GM12878 (cell line): ENCODE data around the gene KIAA1671. TPM values are rescaled to one million over a fixed set of nuclear protein-coding genes. Genes with fewer than 3 reads are reported as not detected.

ENCODE experiments used
- ATAC-seq: fragments of 200-7000 bp; cut with Tn5 transposase; 3 replicates; pipeline ENCODE4 v1.9.1; 2020; ENCODE audit warnings: mild to moderate bottlenecking, moderate library complexity
- BruUV-seq: library from RNA; stranded (reverse); fragments of 400-500 nt; replicated peaks from 2 replicates; lab custom pipeline; 2021; lab: Mats Ljungman, UMichigan
- CTCF ChIA-PET: fragments of 300-600 bp; sonication (Branson Sonifier 250); formaldehyde crosslinking; extraction: SDS; loops from one replicate; lab custom pipeline; 2021; ENCODE audit warnings: inconsistent platforms; lab: Yijun Ruan, JAX
- POLR2A ChIA-PET: fragments of 350-600 bp; formaldehyde crosslinking; extraction: SDS; loops from one replicate; lab custom pipeline; 2021; ENCODE audit warnings: inconsistent platforms; lab: Charles Lee
- RAD21 ChIA-PET: fragments of 300-600 bp; sonication (Branson Sonifier 250); formaldehyde crosslinking; loops from one replicate; lab custom pipeline; 2023; ENCODE audit warnings: antibody characterized with exemption; ENCODE audit not compliant: unreplicated experiment; lab: Charles Lee
- SMC1A ChIA-PET: fragments of 300-600 bp; sonication (Branson Sonifier 250); formaldehyde crosslinking; loops from one replicate; lab custom pipeline; 2023; ENCODE audit not compliant: unreplicated experiment, uncharacterized antibody; lab: Charles Lee
- DNase-seq: peaks from one replicate; pipeline ENCODE4 v3.0.0-alpha.2; 2011; ENCODE audit warnings: low read depth, low spot score
- FAIRE-seq: peaks from 3 replicates; lab custom pipeline; 2011; peaks lifted over from hg19 to GRCh38; lab: Jason Lieb, UNC
- H2AFZ ChIP-seq: 2 replicates; pipeline ENCODE4 v1.6.0; 2011; ENCODE audit warnings: low read depth, low read length, control low read depth; ENCODE audit not compliant: control insufficient read depth
- H3K27ac ChIP-seq: 2 replicates; pipeline ENCODE4 v1.5.1; 2011; ENCODE audit warnings: control low read depth; ENCODE audit not compliant: control insufficient read depth, insufficient read depth
- H3K27me3 ChIP-seq, 2 experiments: replicated peaks in 1 of 2; 2 replicates each; pipeline versions ENCODE4 v1.6.0 to v1.6.1; 2011; ENCODE audit warnings: low read length in 1 of 2; ENCODE audit not compliant: control insufficient read depth in 2 of 2, insufficient read depth in 2 of 2
- H3K36me3 ChIP-seq, 2 experiments: 2 replicates each; pipeline ENCODE4 v1.5.1; 2011; ENCODE audit warnings: low read length in 1 of 2; ENCODE audit not compliant: control insufficient read depth in 2 of 2, insufficient read depth in 2 of 2
- H3K4me1 ChIP-seq: 2 replicates; pipeline ENCODE4 v1.6.1; 2011; ENCODE audit warnings: mild to moderate bottlenecking, low read length, moderate library complexity, mixed read lengths; ENCODE audit not compliant: control insufficient read depth, insufficient read depth
- H3K4me2 ChIP-seq: 2 replicates; pipeline ENCODE4 v1.6.0; 2011; ENCODE audit warnings: control low read depth; ENCODE audit not compliant: control insufficient read depth, insufficient read depth
- H3K4me3 ChIP-seq: fragments of 200-600 bp; sonication (generic); 2 replicates; pipeline ENCODE4 v1.5.1; 2016
- H3K79me2 ChIP-seq: 2 replicates; pipeline ENCODE4 v1.6.0; 2011; ENCODE audit warnings: low read length; ENCODE audit not compliant: control insufficient read depth, insufficient read depth
- H3K9ac ChIP-seq: 2 replicates; pipeline ENCODE4 v1.8.0; 2011; ENCODE audit warnings: low read length, control low read depth, mixed read lengths; ENCODE audit not compliant: control insufficient read depth, insufficient read depth
- H3K9me3 ChIP-seq: replicated peaks from 3 replicates; pipeline ENCODE4 v1.5.1; 2011; ENCODE audit warnings: mild to moderate bottlenecking, low read length; ENCODE audit not compliant: control insufficient read depth, insufficient read depth
- H4K20me1 ChIP-seq: 2 replicates; pipeline ENCODE4 v1.6.0; 2011; ENCODE audit not compliant: control insufficient read depth, insufficient read depth
- GABPA ChIP-seq: IDR thresholded peaks from 2 replicates; pipeline ENCODE4 v1.6.1; 2014; ENCODE audit warnings: antibody characterized with exemption, low read depth, mild to moderate bottlenecking, inconsistent platforms
- JUND ChIP-seq: IDR thresholded peaks from 2 replicates; pipeline ENCODE4 v1.6.1; 2012; ENCODE audit warnings: low read depth, mild to moderate bottlenecking, low read length, improper control_type of control experiment, moderate library complexity
- MTA3 ChIP-seq: IDR thresholded peaks from 2 replicates; pipeline ENCODE4 v1.6.1; 2012; ENCODE audit warnings: low read length, inconsistent platforms, borderline replicate concordance
- NBN ChIP-seq: fragments of 450-650 bp; IDR thresholded peaks from 2 replicates; pipeline ENCODE4 v1.6.1; 2016
- PML ChIP-seq: IDR thresholded peaks from 2 replicates; pipeline ENCODE4 v1.6.1; 2012; ENCODE audit warnings: low read length, inconsistent platforms
- SMARCA5 ChIP-seq: fragments of 450-650 bp; IDR thresholded peaks from 2 replicates; pipeline ENCODE4 v1.6.1; 2017; ENCODE audit warnings: mild to moderate bottlenecking
- WGBS: methylation state at CpG from one replicate; pipeline ENCODE4 v1.1.6; 2016; ENCODE audit warnings: low lambda C conversion rate; ENCODE audit not compliant: insufficient replicate concordance, insufficient coverage; ENCODE audit errors: missing lambda C conversion rate; 5-methylcytosine and 5-hydroxymethylcytosine counted together
- in situ Hi-C: fragments of 300-500 bp; cut with MboI; formaldehyde crosslinking; loops from 9 replicates; pipeline ENCODE4 v1.14.3; 2018; ENCODE audit warnings: mixed read lengths
- intact Hi-C: fragments of 100-400 bp; cut with micrococcal nuclease; formaldehyde crosslinking; loops from one replicate; pipeline ENCODE4 v1.14.2; 2022; ENCODE audit not compliant: unreplicated experiment
- polyA plus RNA-seq, 11 experiments: library from polyadenylated mRNA; depleted of rRNA in 4 of 11; unstranded in 6 of 11; stranded (reverse) in 5 of 11; fragments of >200 nt; fragmentation: Nextera tagmentation in 4 of 11; fragmentation: Illumina TruSeq in 1 of 11; extraction: Ambion mirVana in 4 of 11; extraction: Trizol in 1 of 11; gene quantifications; 1 replicate in 1 of 11; 2 replicates in 10 of 11; pipeline versions ENCODE4 v1.2.1 to v1.2.3, GENCODE V29; 2011 to 2016; ENCODE audit warnings: inconsistent platforms in 2 of 11, missing spikeins in 2 of 11, low read depth in 1 of 11
- total RNA-seq, 4 experiments: library from RNA; depleted of rRNA in 3 of 4; stranded (reverse); fragments of >200 nt in 3 of 4; fragmentation: Illumina TruSeq in 1 of 4; extraction: Trizol in 1 of 4; gene quantifications; 2 replicates each; pipeline versions ENCODE4 v1.2.1 to v1.2.3, GENCODE V29; 2013 to 2021
- TF ChIP-seq, protein P1 (sequence below): fragments of 450-650 bp; IDR thresholded peaks from 2 replicates; pipeline ENCODE4 v1.6.1; 2018; ENCODE audit warnings: mild to moderate bottlenecking, low read depth, moderate library complexity; ENCODE audit not compliant: partially characterized antibody
- TF ChIP-seq, protein P2 (sequence below): fragments of 450-650 bp; formaldehyde crosslinking; IDR thresholded peaks from 2 replicates; pipeline ENCODE4 v1.4.0; 2020; ENCODE audit warnings: mild to moderate bottlenecking, moderate library complexity
- TF ChIP-seq, protein P3 (sequence below): IDR thresholded peaks from 2 replicates; pipeline ENCODE4 v1.6.1; 2012; ENCODE audit warnings: low read length, inconsistent platforms
- TF ChIP-seq, protein P4 (sequence below): IDR thresholded peaks from 2 replicates; pipeline ENCODE4 v1.6.1; 2012; ENCODE audit warnings: improper control_type of control experiment, low read depth, low read length; ENCODE audit not compliant: insufficient replicate concordance

Gene KIAA1671
- total and polyA plus RNA-seq, 10 of the 15 experiments (the other 5 are each of a cell fraction or from before 2014, with no cell fraction given) = 0.05 to 2.7 (median 0.33) TPM

DNA sequence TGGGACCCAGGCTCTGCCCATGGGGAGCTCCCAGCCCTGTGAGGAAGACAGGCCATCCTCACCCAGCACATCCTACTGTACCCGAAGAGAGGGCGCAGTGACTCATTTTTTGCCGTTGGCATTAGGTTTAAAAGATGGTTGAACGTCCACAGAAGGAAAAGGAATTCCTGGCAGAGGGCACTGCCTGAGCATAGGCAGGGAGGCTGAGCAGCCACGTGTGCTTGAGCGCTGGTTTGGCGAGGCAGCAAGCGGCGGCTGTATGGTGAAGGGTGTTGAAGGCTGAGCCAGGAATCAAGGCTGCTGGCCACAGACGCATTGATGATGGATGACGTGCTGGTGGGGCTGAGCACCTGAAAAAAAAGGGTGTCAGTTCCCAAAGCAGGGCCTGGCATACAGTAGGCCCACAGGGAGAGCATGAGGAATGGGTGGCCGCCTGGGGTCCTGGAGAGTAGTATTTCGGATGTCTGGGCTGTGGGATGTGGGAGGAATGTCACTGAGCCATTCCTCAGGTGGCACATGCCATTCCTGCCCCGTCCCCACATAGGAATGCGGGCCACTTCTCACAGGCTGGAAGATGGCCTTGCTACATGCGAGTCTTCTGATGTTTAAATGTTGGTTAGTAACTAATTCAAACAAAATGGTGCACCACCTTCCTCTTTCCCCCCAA lies 112.5 kb downstream of the KIAA1671 start:
- no TSS peak for BruUV-seq
- Histone ChIP-seq H3K9ac (no peak overlapping the region), H3K27me3 (no peaks in the 10 kb centered on the region), H3K4me2 (no peak overlapping the region), H3K36me3 (no peaks in the 10 kb centered on the region), H3K79me2 (no peaks in the 10 kb centered on the region), H2AFZ (no peak overlapping the region), H3K27ac (no peak overlapping the region), H3K9me3 (no peaks in the 10 kb centered on the region; the same call in 2 of the 3 replicates), H3K4me1 (peaks cover 5% of the 10 kb centered on the region; the same call in 1 of the 2 replicates), H3K4me3 (no peak overlapping the region), H4K20me1 (no peaks in the 10 kb centered on the region)
- ChIA-PET CTCF (interaction anchor here (0.6 kb wide), 1 partner anchor 37 kb away, joined by 3 read pairs; no protein-coding TSS in a partner anchor), POLR2A (no interaction called here), RAD21 (no interaction called here), SMC1A (interaction anchor here (1.9 kb wide), 1 partner anchor 12 kb away, joined by 5 read pairs; no protein-coding TSS in a partner anchor)
- in situ Hi-C loops = no loop called here
- no peak for FAIRE-seq
- 31% methylated on average over 16 of the region's 16 CpGs for WGBS
- ATAC-seq = no peak
- no peak for DNase-seq
- intact Hi-C loops = no loop called here
- no peak for TF ChIP-seq NBN
- TF ChIP-seq, protein P1, sequence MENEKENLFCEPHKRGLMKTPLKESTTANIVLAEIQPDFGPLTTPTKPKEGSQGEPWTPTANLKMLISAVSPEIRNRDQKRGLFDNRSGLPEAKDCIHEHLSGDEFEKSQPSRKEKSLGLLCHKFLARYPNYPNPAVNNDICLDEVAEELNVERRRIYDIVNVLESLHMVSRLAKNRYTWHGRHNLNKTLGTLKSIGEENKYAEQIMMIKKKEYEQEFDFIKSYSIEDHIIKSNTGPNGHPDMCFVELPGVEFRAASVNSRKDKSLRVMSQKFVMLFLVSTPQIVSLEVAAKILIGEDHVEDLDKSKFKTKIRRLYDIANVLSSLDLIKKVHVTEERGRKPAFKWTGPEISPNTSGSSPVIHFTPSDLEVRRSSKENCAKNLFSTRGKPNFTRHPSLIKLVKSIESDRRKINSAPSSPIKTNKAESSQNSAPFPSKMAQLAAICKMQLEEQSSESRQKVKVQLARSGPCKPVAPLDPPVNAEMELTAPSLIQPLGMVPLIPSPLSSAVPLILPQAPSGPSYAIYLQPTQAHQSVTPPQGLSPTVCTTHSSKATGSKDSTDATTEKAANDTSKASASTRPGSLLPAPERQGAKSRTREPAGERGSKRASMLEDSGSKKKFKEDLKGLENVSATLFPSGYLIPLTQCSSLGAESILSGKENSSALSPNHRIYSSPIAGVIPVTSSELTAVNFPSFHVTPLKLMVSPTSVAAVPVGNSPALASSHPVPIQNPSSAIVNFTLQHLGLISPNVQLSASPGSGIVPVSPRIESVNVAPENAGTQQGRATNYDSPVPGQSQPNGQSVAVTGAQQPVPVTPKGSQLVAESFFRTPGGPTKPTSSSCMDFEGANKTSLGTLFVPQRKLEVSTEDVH = no peak
- no peak for TF ChIP-seq SMARCA5
- no peak for TF ChIP-seq GABPA
- no peak for TF ChIP-seq PML
- TF ChIP-seq, protein P2, sequence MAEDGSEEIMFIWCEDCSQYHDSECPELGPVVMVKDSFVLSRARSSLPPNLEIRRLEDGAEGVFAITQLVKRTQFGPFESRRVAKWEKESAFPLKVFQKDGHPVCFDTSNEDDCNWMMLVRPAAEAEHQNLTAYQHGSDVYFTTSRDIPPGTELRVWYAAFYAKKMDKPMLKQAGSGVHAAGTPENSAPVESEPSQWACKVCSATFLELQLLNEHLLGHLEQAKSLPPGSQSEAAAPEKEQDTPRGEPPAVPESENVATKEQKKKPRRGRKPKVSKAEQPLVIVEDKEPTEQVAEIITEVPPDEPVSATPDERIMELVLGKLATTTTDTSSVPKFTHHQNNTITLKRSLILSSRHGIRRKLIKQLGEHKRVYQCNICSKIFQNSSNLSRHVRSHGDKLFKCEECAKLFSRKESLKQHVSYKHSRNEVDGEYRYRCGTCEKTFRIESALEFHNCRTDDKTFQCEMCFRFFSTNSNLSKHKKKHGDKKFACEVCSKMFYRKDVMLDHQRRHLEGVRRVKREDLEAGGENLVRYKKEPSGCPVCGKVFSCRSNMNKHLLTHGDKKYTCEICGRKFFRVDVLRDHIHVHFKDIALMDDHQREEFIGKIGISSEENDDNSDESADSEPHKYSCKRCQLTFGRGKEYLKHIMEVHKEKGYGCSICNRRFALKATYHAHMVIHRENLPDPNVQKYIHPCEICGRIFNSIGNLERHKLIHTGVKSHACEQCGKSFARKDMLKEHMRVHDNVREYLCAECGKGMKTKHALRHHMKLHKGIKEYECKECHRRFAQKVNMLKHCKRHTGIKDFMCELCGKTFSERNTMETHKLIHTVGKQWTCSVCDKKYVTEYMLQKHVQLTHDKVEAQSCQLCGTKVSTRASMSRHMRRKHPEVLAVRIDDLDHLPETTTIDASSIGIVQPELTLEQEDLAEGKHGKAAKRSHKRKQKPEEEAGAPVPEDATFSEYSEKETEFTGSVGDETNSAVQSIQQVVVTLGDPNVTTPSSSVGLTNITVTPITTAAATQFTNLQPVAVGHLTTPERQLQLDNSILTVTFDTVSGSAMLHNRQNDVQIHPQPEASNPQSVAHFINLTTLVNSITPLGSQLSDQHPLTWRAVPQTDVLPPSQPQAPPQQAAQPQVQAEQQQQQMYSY (CRISPR knock-in tag) = no peak
- no peak for TF ChIP-seq JUND
- TF ChIP-seq MTA3 = no peak
- TF ChIP-seq, protein P3, sequence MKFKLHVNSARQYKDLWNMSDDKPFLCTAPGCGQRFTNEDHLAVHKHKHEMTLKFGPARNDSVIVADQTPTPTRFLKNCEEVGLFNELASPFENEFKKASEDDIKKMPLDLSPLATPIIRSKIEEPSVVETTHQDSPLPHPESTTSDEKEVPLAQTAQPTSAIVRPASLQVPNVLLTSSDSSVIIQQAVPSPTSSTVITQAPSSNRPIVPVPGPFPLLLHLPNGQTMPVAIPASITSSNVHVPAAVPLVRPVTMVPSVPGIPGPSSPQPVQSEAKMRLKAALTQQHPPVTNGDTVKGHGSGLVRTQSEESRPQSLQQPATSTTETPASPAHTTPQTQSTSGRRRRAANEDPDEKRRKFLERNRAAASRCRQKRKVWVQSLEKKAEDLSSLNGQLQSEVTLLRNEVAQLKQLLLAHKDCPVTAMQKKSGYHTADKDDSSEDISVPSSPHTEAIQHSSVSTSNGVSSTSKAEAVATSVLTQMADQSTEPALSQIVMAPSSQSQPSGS = no peak
- TF ChIP-seq, protein P4, sequence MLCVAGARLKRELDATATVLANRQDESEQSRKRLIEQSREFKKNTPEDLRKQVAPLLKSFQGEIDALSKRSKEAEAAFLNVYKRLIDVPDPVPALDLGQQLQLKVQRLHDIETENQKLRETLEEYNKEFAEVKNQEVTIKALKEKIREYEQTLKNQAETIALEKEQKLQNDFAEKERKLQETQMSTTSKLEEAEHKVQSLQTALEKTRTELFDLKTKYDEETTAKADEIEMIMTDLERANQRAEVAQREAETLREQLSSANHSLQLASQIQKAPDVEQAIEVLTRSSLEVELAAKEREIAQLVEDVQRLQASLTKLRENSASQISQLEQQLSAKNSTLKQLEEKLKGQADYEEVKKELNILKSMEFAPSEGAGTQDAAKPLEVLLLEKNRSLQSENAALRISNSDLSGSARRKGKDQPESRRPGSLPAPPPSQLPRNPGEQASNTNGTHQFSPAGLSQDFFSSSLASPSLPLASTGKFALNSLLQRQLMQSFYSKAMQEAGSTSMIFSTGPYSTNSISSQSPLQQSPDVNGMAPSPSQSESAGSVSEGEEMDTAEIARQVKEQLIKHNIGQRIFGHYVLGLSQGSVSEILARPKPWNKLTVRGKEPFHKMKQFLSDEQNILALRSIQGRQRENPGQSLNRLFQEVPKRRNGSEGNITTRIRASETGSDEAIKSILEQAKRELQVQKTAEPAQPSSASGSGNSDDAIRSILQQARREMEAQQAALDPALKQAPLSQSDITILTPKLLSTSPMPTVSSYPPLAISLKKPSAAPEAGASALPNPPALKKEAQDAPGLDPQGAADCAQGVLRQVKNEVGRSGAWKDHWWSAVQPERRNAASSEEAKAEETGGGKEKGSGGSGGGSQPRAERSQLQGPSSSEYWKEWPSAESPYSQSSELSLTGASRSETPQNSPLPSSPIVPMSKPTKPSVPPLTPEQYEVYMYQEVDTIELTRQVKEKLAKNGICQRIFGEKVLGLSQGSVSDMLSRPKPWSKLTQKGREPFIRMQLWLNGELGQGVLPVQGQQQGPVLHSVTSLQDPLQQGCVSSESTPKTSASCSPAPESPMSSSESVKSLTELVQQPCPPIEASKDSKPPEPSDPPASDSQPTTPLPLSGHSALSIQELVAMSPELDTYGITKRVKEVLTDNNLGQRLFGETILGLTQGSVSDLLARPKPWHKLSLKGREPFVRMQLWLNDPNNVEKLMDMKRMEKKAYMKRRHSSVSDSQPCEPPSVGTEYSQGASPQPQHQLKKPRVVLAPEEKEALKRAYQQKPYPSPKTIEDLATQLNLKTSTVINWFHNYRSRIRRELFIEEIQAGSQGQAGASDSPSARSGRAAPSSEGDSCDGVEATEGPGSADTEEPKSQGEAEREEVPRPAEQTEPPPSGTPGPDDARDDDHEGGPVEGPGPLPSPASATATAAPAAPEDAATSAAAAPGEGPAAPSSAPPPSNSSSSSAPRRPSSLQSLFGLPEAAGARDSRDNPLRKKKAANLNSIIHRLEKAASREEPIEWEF = no peak
